Activated naive CD4-positive, alpha-beta T cell treated with anti-CD3 and anti-CD28 coated beads, Interleukin-2, amount 50 U/mL, for 72 hours (primary cell): ENCODE results near the gene DUSP28. TPM values are rescaled to one million over a fixed set of nuclear protein-coding genes. Genes with fewer than 3 reads are reported as not detected.

Experiments used
- ATAC-seq, 2 donors: fragments of 150-1000 bp; cut with Tn5 transposase; 2 replicates each; pipeline ENCODE4 v1.10.0; 2021; ENCODE audit warnings: mild to moderate bottlenecking in 2 of 2, moderate library complexity in 2 of 2
- DNase-seq, 2 donors: peaks; one replicate each; pipeline ENCODE4 v3.0.0; 2021 to 2022; ENCODE audit warnings: low spot score in 2 of 2
- H3K27ac Mint-ChIP-seq, 2 donors: one replicate each; pipeline ENCODE4 v1.8.0; 2022; ENCODE audit warnings: mild to moderate bottlenecking in 2 of 2, mixed read lengths in 2 of 2
- H3K36me3 Mint-ChIP-seq, 2 donors: one replicate each; pipeline ENCODE4 v1.8.0; 2022; ENCODE audit warnings: mixed read lengths in 2 of 2
- H3K9me3 Mint-ChIP-seq, 2 donors: one replicate each; pipeline ENCODE4 v1.8.0; 2022; ENCODE audit warnings: mixed read lengths in 2 of 2
- total RNA-seq, 2 donors: library from RNA; stranded (reverse); gene quantifications; one replicate each; pipeline ENCODE4 v1.2.3, GENCODE V29; 2022

Gene DUSP28
- total RNA-seq, 2 donors from 2014 or later, result 3.8 to 5.4 TPM

DNA sequence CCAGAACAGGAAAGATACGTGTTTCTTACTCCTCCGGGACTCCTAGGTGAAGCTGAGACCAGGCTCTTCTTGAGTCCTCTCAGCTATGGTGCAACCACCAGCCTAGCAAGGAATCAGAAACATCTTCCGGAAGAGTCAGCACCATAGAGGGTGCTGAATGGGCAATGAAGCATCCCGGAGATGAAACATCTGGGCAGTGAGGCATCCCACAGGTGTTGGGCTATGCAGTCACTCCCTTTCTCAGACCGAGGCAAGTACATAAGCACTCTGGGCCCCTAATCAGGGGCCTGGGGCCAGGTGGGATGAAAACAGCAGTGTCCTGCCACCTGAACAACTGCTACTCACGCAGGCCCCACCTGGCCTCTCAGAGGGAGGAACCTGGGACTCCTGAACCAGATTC, 24.9 kb downstream of the DUSP28 start:
- no peak for DNase-seq
- H3K36me3 Mint-ChIP-seq, result peaks cover 6 to 8% of the 10 kb centered on the region in 2 donors
- H3K9me3 Mint-ChIP-seq, result no peaks in the 10 kb centered on the region
- ATAC-seq, result no peak
- peak overlapping the region; percentile 69 to 96 for H3K27ac Mint-ChIP-seq

GRCh38 chr2:240585681-240586197, 25.6 kb downstream of the DUSP28 start:
- ATAC-seq, result no peak
- H3K36me3 Mint-ChIP-seq, result peaks cover 6 to 8% of the 10 kb centered on the region in 2 donors

GRCh38 chr2:240586198-240586918, 26.2 kb downstream of the DUSP28 start, which contains the start of gene CAPN10:
TSS of gene CAPN10 (plus strand) at chr2:240586734. CDS start at chr2:240586912, 178 bp downstream.
- Mint-ChIP-seq H3K9me3 (no peaks in the 10 kb centered on the region), H3K27ac (peak within 1 kb of the TSS; percentile 96 to 97), H3K36me3 (peaks cover 6 to 8% of the 10 kb centered on the region in 2 donors)
- ATAC-seq, result peak; percentile 91 to 93
- DNase-seq, result peak; percentile 95 to 98

More at GRCh38 chr2:240585681-240586197, 25.6 kb downstream of the DUSP28 start:
- Mint-ChIP-seq H3K27ac (peak overlapping the region; percentile 96 to 97), H3K9me3 (no peaks in the 10 kb centered on the region)
- no peak for DNase-seq

DNA sequence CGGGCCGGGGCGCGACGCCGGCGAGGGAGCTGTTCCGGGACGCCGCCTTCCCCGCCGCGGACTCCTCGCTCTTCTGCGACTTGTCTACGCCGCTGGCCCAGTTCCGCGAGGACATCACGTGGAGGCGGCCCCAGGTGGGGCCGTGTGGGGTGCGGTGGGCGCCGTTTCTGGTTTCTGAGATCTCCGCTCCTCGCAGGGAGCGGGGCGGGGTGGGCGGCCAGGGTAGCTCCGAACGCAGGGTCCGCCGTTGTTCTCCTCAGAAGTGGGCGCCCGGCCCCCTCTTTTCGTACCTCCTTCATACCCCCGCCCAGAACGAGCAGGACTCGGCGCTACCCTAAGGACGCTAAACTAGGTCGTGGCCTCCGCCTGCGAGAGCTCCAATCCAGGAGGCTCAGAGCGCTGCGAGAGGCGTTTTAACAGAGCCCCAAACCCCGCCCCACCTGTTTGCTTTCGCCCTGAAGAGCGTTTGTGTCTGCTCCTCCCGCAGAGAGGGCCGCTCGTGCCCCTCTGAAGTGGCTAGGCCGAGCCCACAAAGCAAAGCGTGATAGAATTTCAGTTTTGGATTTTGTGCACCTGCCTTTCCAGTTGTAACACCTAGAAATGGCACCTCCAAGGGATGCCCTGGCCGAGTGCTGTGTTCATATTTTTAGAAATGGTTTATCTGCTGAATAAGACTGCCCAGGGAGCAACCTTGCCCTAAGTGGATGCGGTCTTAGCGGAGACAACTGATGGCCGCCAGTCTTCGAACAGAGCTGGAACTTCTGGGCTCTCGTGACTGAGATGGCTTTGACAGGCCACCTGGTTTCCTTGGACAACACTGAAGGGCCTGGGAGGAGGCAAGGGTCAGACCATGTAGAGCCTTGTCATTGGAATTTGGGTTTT, 27.0 kb downstream of the DUSP28 start:
- Mint-ChIP-seq H3K36me3 (peaks cover 6 to 8% of the 10 kb centered on the region in 2 donors), H3K9me3 (no peaks in the 10 kb centered on the region)

GRCh38 chr2:240588006-240588655, 28.0 kb downstream of the DUSP28 start:
- Mint-ChIP-seq H3K27ac (peak overlapping the region; percentile 84 to 96), H3K36me3 (peaks cover 6 to 8% of the 10 kb centered on the region in 2 donors), H3K9me3 (no peaks in the 10 kb centered on the region)
- no peak for ATAC-seq
- no peak for DNase-seq

More for the DNA sequence above, 27.0 kb downstream of the DUSP28 start:
- DNase-seq (peak in 1 of 2 donors; percentile 52), ATAC-seq (peak; percentile 23 to 46)
- H3K27ac Mint-ChIP-seq, result peak overlapping the region; percentile 84 to 96

GRCh38 chr2:240588669-240589068, 28.5 kb downstream of the DUSP28 start:
- H3K36me3 Mint-ChIP-seq, result peaks cover 6 to 8% of the 10 kb centered on the region in 2 donors
- DNase-seq, result no peak
- H3K27ac Mint-ChIP-seq, result peak overlapping the region; percentile 27 to 84
- H3K9me3 Mint-ChIP-seq, result no peaks in the 10 kb centered on the region
- ATAC-seq, result no peak

- DNase-seq (no peak), ATAC-seq (no peak)
- H3K9me3 Mint-ChIP-seq, result no peaks in the 10 kb centered on the region
Observed at GRCh38 chr2:240589375-240589774, 29.2 kb downstream of the DUSP28 start.

DNA sequence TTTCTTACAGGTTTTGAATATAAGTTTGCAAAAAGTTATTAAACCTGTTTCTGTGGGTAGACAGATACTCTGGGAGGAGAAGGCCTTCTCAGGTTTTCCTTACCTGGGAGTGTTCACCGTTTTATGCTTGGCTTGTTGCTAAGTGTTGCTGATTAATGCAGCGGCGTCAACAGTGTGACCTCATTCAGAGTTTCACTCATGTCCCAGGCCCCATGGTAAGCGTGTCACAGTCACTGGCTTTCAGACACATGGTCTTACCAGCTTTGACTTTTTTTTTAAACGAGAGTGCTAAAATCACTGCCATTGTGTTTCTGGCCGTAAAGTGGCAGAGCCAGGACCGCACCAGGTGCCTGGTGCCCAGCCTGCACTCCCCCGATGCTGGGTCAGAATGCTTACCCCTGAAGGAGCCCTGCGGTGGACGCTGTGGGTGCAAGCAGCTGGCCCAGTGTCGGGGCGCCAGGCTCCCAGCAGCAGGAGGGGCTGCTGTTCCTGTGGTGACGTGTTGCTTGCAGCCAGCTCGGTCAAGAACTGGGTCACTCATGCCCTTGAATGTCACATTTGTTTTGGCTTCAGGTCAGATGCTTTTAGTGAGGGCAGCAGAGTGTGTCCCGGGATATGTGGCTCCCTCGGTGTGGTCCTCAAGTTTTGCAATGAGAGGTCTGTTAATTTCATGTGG, 29.8 kb downstream of the DUSP28 start:
- ATAC-seq, result no peak
- peaks cover 6 to 8% of the 10 kb centered on the region in 2 donors for H3K36me3 Mint-ChIP-seq
- DNase-seq, result no peak
- no peaks in the 10 kb centered on the region for H3K9me3 Mint-ChIP-seq
- peak overlapping the region in 1 of 2 donors; percentile 22 for H3K27ac Mint-ChIP-seq

More at GRCh38 chr2:240589375-240589774, 29.2 kb downstream of the DUSP28 start:
- peak overlapping the region; percentile 22 to 27 for H3K27ac Mint-ChIP-seq
- peaks cover 6 to 8% of the 10 kb centered on the region in 2 donors for H3K36me3 Mint-ChIP-seq

DNA sequence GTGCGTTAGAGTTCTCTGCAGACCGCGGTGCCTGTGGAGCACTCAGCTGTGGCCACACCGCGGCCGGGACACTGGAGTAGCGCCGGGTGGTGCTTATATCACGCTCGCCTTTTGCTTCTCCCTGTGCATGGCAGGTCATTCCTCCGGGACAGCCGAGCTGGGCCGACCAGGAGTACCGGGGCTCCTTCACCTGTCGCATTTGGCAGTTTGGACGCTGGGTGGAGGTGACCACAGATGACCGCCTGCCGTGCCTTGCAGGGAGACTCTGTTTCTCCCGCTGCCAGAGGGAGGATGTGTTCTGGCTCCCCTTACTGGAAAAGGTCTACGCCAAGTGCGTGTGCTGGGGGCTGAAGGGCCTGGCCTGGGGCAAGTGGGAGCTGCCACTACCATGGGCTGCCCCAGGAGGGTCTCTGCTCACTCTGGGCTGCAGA, 30.5 kb downstream of the DUSP28 start:
- DNase-seq, result no peak
- Mint-ChIP-seq H3K27ac (no peak overlapping the region), H3K9me3 (no peaks in the 10 kb centered on the region), H3K36me3 (peaks cover 4% of the 10 kb centered on the region in 2 donors)
- no peak for ATAC-seq

GRCh38 chr2:240591226-240591625, 31.1 kb downstream of the DUSP28 start:
- no peak for ATAC-seq
- no peaks in the 10 kb centered on the region for H3K36me3 Mint-ChIP-seq
- H3K27ac Mint-ChIP-seq, result no peak overlapping the region
- H3K9me3 Mint-ChIP-seq, result no peaks in the 10 kb centered on the region
- no peak for DNase-seq

DNA sequence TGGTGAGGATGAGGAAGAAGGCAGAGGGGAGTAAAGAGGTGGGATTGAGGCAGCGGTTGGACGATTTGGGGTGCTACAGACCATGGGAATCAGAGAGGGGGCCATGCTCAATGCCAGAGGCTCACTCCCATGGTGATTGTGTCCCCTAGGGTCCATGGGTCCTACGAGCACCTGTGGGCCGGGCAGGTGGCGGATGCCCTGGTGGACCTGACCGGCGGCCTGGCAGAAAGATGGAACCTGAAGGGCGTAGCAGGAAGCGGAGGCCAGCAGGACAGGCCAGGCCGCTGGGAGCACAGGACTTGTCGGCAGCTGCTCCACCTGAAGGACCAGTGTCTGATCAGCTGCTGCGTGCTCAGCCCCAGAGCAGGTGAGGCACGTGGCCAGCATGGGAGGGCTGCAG, 31.6 kb downstream of the DUSP28 start:
- DNase-seq (no peak), ATAC-seq (no peak)
- Mint-ChIP-seq H3K27ac (no peak overlapping the region), H3K36me3 (no peaks in the 10 kb centered on the region), H3K9me3 (no peaks in the 10 kb centered on the region)

DNA sequence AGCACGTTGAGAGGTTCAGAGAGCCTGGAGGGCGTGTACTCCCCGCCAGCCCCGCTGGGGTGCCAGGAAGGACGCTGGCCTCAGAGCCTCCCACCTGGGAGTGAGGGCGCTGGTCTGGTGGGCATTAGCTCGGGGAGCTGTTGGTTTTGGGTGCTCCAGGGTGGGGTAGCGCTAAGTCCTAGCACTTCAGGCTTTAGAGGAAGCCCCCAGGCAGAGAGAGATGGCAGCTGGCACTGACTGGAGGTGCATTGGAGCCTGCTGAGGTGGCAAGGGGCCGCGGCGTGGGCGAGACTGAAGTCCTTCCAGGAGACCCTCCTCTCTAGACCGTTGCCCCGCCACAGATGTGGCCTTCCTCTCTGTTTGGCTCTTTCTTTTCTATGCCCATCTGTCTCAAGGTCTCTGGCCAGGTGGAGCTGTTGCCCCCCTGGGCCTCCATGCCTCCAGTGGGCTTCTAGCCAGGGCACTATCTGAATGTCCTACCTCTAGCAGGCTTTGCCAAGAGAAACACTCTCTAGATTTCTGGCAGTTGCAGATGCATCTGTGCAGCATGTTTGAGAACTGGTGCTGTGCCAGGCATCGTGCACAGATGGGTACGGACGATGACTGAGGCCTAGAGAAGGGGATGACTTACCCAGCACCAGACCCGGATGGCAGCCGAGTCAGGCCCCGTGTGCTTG, 33.0 kb downstream of the DUSP28 start:
- no peak for ATAC-seq
- DNase-seq, result no peak
- no peaks in the 10 kb centered on the region for H3K9me3 Mint-ChIP-seq
- H3K27ac Mint-ChIP-seq, result no peak overlapping the region
- H3K36me3 Mint-ChIP-seq, result no peaks in the 10 kb centered on the region

- no peaks in the 10 kb centered on the region for H3K36me3 Mint-ChIP-seq
- H3K27ac Mint-ChIP-seq, result no peak overlapping the region
- H3K9me3 Mint-ChIP-seq, result no peaks in the 10 kb centered on the region
- DNase-seq (peak in 1 of 2 donors; percentile 44), ATAC-seq (no peak)
Observed at GRCh38 chr2:240593703-240594451, 33.7 kb downstream of the DUSP28 start.

- Mint-ChIP-seq H3K27ac (no peak overlapping the region), H3K36me3 (no peaks in the 10 kb centered on the region), H3K9me3 (no peaks in the 10 kb centered on the region)
- ATAC-seq (no peak), DNase-seq (peak in 1 of 2 donors; percentile 38)
Observed at GRCh38 chr2:240594511-240595380, 34.6 kb downstream of the DUSP28 start.
